ENCODE measurements around the gene SCUBE2.
"Not testable (repeated sequence)": the region's sequence is repeated elsewhere in the genome, so short reads cannot be mapped to it uniquely, and the experiment has no call there.

Gene SCUBE2

GRCh38 chr11:9025101-9025850 is 66.1 kb downstream of the SCUBE2 start:
- no CpG with 5 or more reads among the region's 9 CpGs for WGBS (ENCODE audit: insufficient coverage, insufficient read length)
- DNase-seq (ENCODE audit: low read depth, low spot score): no peak

DNA sequence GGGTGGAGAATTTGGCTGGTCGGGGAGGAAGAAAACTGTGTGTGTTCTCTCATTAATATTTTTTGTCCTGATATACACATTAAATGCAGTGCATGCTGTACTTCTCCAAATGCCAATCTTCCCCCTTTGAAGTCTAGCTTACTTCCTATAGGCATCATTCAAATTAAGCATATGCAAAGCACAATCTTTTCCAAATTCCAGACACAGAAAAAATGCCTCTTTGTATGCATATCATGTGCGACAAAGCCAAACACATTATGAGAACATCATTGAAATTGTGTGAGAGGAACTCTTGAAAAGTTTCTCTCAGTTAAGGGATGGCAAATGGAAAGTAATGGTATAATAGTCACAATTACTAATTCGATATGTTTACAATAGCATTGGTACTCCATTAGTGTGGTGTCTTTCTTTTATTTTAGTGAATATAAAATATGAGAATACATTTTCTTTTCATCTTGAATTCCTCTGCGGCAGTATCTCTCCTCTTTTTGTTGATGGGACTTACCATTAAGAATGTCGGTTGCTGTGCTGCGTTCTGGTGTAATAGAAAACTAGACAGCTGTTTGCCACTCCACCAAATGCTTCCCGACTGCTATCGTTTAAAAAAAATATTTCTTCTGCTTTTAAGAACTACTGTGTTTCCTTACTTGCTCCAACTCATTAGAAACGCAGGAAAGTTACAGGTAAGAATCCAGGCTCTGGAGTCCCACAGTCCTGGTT is 68.3 kb downstream of the SCUBE2 start:
- Histone ChIP-seq H3K9me3 (ENCODE audit: control insufficient read depth, insufficient read depth, low read length) (no peaks in the 10 kb centered on the region), H3K27me3 (ENCODE audit: control insufficient read depth, insufficient read depth, low read length) (no peaks in the 10 kb centered on the region), H3K27ac (ENCODE audit: low read length) (no peak overlapping the region), H3K4me1 (ENCODE audit: control insufficient read depth, insufficient read depth, low read length) (no peaks in the 10 kb centered on the region), H3K36me3 (ENCODE audit: control insufficient read depth, insufficient read depth, low read length) (no peaks in the 10 kb centered on the region), H3K4me3 (ENCODE audit: low read length) (no peak overlapping the region)
- no CpG with 5 or more reads among the region's 9 CpGs for WGBS (ENCODE audit: insufficient coverage, insufficient read length)
- no peak for DNase-seq (ENCODE audit: low read depth, low spot score)

More at GRCh38 chr11:9025101-9025850, 66.1 kb downstream of the SCUBE2 start:
- no peak overlapping the region for H3K4me3 ChIP-seq (ENCODE audit: low read length)
- no peaks in the 10 kb centered on the region for H3K4me1 ChIP-seq (ENCODE audit: control insufficient read depth, insufficient read depth, low read length)
- H3K36me3 ChIP-seq (ENCODE audit: control insufficient read depth, insufficient read depth, low read length): no peaks in the 10 kb centered on the region
- H3K27me3 ChIP-seq (ENCODE audit: control insufficient read depth, insufficient read depth, low read length): no peaks in the 10 kb centered on the region
- H3K9me3 ChIP-seq (ENCODE audit: control insufficient read depth, insufficient read depth, low read length): no peaks in the 10 kb centered on the region
- H3K27ac ChIP-seq (ENCODE audit: low read length): no peak overlapping the region

DNA sequence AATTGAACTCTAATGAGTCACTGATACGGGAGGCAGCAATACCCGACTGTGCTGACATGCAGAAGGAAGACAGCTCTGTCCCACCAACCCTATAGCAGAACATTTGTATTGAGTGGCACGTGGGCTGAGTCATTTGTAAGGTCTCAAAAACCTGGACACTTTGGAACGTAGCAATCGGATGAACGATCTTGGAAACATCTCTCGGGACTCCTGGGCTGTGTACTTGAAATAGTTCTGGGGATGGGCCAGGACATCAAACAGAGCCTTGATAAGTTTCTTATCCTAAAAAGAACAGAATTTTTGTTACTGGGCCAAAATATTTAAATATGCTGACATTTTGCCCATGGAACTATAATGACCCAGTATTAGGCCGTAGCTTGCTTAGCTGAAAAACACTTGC is 70.5 kb downstream of the SCUBE2 start:
- no peak overlapping the region for H3K27ac ChIP-seq (ENCODE audit: low read length)
- H3K36me3 ChIP-seq (ENCODE audit: control insufficient read depth, insufficient read depth, low read length): no peaks in the 10 kb centered on the region
- no CpG with 5 or more reads among the region's 8 CpGs for WGBS (ENCODE audit: insufficient coverage, insufficient read length)

GRCh38 chr11:9019861-9020260 is 71.5 kb downstream of the SCUBE2 start:
- H3K4me3 ChIP-seq (ENCODE audit: low read length): no peak overlapping the region
- no peaks in the 10 kb centered on the region for H3K27me3 ChIP-seq (ENCODE audit: control insufficient read depth, insufficient read depth, low read length)
- no peaks in the 10 kb centered on the region for H3K36me3 ChIP-seq (ENCODE audit: control insufficient read depth, insufficient read depth, low read length)
- H3K9me3 ChIP-seq (ENCODE audit: control insufficient read depth, insufficient read depth, low read length): no peaks in the 10 kb centered on the region
- no CpG with 5 or more reads among the region's 6 CpGs for WGBS (ENCODE audit: insufficient coverage, insufficient read length)
- no peak overlapping the region for H3K27ac ChIP-seq (ENCODE audit: low read length)
- no peak for DNase-seq (ENCODE audit: low read depth, low spot score)
- H3K4me1 ChIP-seq (ENCODE audit: control insufficient read depth, insufficient read depth, low read length): no peaks in the 10 kb centered on the region; the same call in 1 of the 2 replicates

More for the DNA sequence above, 70.5 kb downstream of the SCUBE2 start:
- Histone ChIP-seq H3K9me3 (ENCODE audit: control insufficient read depth, insufficient read depth, low read length) (no peaks in the 10 kb centered on the region), H3K27me3 (ENCODE audit: control insufficient read depth, insufficient read depth, low read length) (no peaks in the 10 kb centered on the region), H3K4me3 (ENCODE audit: low read length) (no peak overlapping the region), H3K4me1 (ENCODE audit: control insufficient read depth, insufficient read depth, low read length) (no peaks in the 10 kb centered on the region; the same call in 1 of the 2 replicates)
- no peak for DNase-seq (ENCODE audit: low read depth, low spot score)

DNA sequence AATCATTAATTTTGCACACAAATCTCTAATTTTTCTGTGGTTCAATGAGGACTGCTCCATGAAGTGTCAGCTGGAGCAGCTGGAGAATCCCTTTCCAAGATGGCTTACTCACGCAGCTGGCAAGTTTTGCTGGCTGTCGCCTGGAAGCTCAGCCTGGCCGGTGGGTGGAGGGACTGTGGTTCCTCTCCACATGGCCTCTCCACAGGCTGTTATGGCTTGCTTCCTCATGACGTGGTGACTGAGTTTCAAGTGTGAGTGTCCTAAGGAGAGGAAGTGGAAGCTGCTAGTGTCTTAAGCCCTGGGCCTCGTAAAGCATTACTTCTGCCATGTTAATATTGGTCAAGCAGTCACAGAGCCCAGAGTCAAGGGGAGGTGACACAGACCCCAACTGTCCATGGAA is 73.6 kb downstream of the SCUBE2 start:
- no CpG with 5 or more reads among the region's 5 CpGs for WGBS (ENCODE audit: insufficient coverage, insufficient read length)
- H3K27me3 ChIP-seq (ENCODE audit: control insufficient read depth, insufficient read depth, low read length): no peaks in the 10 kb centered on the region
- DNase-seq (ENCODE audit: low read depth, low spot score): no peak
- no peaks in the 10 kb centered on the region for H3K36me3 ChIP-seq (ENCODE audit: control insufficient read depth, insufficient read depth, low read length)
- H3K4me1 ChIP-seq (ENCODE audit: control insufficient read depth, insufficient read depth, low read length): no peaks in the 10 kb centered on the region; the same call in 1 of the 2 replicates
- H3K4me3 ChIP-seq (ENCODE audit: low read length): no peak overlapping the region
- H3K9me3 ChIP-seq (ENCODE audit: control insufficient read depth, insufficient read depth, low read length): no peaks in the 10 kb centered on the region
- H3K27ac ChIP-seq (ENCODE audit: low read length): no peak overlapping the region

DNA sequence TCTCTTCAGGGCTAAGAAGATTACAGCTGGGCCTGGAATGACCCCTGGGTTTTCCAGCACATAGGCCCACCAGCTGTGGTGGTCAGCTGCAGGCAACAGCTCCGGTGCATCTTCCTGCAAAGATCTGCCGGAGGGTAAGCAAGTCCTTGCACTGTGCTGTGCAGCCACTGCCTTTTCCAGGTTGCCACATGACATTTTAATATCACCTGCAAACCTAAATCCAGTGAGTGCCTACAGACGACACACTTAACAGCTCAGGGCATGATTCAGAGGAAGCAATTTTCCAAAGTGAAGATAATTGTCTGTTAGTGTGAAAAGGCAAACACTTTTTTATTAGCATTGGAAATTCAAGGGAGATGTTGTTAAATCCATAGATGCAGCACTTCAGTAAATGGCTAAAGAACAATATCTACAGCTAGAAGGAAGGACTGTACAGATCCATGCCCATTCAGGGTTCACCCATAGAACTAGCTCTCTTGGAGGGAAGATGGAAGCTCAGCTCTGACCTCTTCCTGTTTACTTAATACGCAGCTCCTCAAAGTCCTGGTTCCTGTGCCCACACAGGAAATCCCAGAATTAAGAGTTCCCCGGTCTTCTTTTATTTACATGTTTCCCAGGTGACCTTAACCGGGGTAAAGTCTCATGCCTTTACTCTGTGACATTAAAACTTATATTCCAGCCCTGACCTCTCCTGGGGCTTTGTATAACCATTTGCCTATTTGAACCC is 74.3 kb downstream of the SCUBE2 start:
- Histone ChIP-seq H3K27ac (ENCODE audit: low read length) (no peak overlapping the region), H3K4me3 (ENCODE audit: low read length) (no peak overlapping the region), H3K9me3 (ENCODE audit: control insufficient read depth, insufficient read depth, low read length) (no peaks in the 10 kb centered on the region), H3K4me1 (ENCODE audit: control insufficient read depth, insufficient read depth, low read length) (no peaks in the 10 kb centered on the region; the same call in 1 of the 2 replicates), H3K27me3 (ENCODE audit: control insufficient read depth, insufficient read depth, low read length) (no peaks in the 10 kb centered on the region), H3K36me3 (ENCODE audit: control insufficient read depth, insufficient read depth, low read length) (no peaks in the 10 kb centered on the region)
- no CpG with 5 or more reads among the region's 6 CpGs for WGBS (ENCODE audit: insufficient coverage, insufficient read length)
- DNase-seq (ENCODE audit: low read depth, low spot score): no peak

DNA sequence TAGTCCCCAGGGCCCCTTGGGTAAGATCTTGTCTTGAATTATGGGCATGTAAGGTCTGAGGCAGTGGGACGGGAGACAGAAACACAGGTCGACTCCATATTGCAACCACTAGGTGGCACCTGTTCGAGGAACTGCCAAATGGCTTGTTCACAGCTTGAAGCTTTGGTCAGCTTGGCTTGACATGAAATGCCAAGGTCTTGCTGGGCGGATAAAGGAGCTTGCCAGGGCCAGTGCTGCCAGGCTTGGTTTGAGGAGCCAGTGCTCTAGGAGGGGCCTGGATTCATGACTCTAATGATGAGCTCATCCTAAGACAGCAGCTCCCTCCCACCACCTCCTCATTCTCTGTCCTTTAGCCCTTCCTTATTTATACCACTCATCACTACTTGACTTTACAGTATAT is 75.7 kb downstream of the SCUBE2 start:
- Histone ChIP-seq H3K27me3 (ENCODE audit: control insufficient read depth, insufficient read depth, low read length) (no peaks in the 10 kb centered on the region), H3K27ac (ENCODE audit: low read length) (no peak overlapping the region), H3K4me1 (ENCODE audit: control insufficient read depth, insufficient read depth, low read length) (no peaks in the 10 kb centered on the region; the same call in 1 of the 2 replicates), H3K4me3 (ENCODE audit: low read length) (no peak overlapping the region), H3K9me3 (ENCODE audit: control insufficient read depth, insufficient read depth, low read length) (no peaks in the 10 kb centered on the region), H3K36me3 (ENCODE audit: control insufficient read depth, insufficient read depth, low read length) (no peaks in the 10 kb centered on the region)
- DNase-seq (ENCODE audit: low read depth, low spot score): peak; percentile 72
- WGBS (ENCODE audit: insufficient coverage, insufficient read length): no CpG with 5 or more reads among the region's 4 CpGs

- WGBS (ENCODE audit: insufficient coverage, insufficient read length): no CpG with 5 or more reads among the region's 3 CpGs
- no peak for DNase-seq (ENCODE audit: low read depth, low spot score)
- Histone ChIP-seq H3K4me1 (ENCODE audit: control insufficient read depth, insufficient read depth, low read length) (no peaks in the 10 kb centered on the region; the same call in 1 of the 2 replicates), H3K36me3 (ENCODE audit: control insufficient read depth, insufficient read depth, low read length) (no peaks in the 10 kb centered on the region), H3K9me3 (ENCODE audit: control insufficient read depth, insufficient read depth, low read length) (no peaks in the 10 kb centered on the region), H3K4me3 (ENCODE audit: low read length) (no peak overlapping the region), H3K27me3 (ENCODE audit: control insufficient read depth, insufficient read depth, low read length) (no peaks in the 10 kb centered on the region), H3K27ac (ENCODE audit: low read length) (no peak overlapping the region)
Observed at GRCh38 chr11:9014826-9015225, 76.6 kb downstream of the SCUBE2 start.

- no peaks in the 10 kb centered on the region for H3K9me3 ChIP-seq (ENCODE audit: control insufficient read depth, insufficient read depth, low read length)
- no CpG with 5 or more reads among the region's 4 CpGs for WGBS (ENCODE audit: insufficient coverage, insufficient read length)
- H3K27ac ChIP-seq (ENCODE audit: low read length): no peak overlapping the region
- no peaks in the 10 kb centered on the region for H3K27me3 ChIP-seq (ENCODE audit: control insufficient read depth, insufficient read depth, low read length)
- no peak overlapping the region for H3K4me3 ChIP-seq (ENCODE audit: low read length)
- no peaks in the 10 kb centered on the region for H3K36me3 ChIP-seq (ENCODE audit: control insufficient read depth, insufficient read depth, low read length)
- no peak for DNase-seq (ENCODE audit: low read depth, low spot score)
- H3K4me1 ChIP-seq (ENCODE audit: control insufficient read depth, insufficient read depth, low read length): no peaks in the 10 kb centered on the region; the same call in 1 of the 2 replicates
Observed at GRCh38 chr11:9013373-9013772, 78.0 kb downstream of the SCUBE2 start.

DNA sequence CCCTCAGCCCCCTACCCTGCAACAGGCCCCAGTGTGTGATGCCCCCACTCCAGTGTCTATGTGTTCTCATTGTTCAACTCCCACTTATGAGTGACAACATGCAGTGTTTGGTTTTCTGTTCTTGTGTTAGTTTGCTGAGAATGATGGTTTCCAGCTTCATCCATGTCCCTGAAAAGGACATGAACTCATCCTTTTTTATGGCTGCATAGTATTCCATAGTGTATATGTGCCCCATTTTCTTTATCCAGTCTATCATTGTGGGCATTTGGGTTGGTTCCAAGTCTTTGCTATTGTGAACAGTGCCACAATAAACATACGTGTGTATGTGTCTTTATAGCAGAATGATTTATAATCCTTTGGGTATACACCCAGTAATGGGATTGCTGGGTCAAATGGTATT is 81.9 kb downstream of the SCUBE2 start:
- H3K9me3 ChIP-seq (ENCODE audit: control insufficient read depth, insufficient read depth, low read length); H3K27ac ChIP-seq (ENCODE audit: low read length); DNase-seq (ENCODE audit: low read depth, low spot score); H3K4me1 ChIP-seq (ENCODE audit: control insufficient read depth, insufficient read depth, low read length); H3K4me3 ChIP-seq (ENCODE audit: low read length); H3K36me3 ChIP-seq (ENCODE audit: control insufficient read depth, insufficient read depth, low read length): not testable (repeated sequence)
- H3K27me3 ChIP-seq (ENCODE audit: control insufficient read depth, insufficient read depth, low read length): peaks cover 10% of the 10 kb centered on the region; the same call in 1 of the 2 replicates
- WGBS (ENCODE audit: insufficient coverage, insufficient read length): no CpG with 5 or more reads among the region's 1 CpG
